GM23338 (cell line): Measurements from ENCODE around the gene EYA2. TPM values are rescaled to one million over a fixed set of nuclear protein-coding genes. Genes with fewer than 3 reads are reported as not detected.

Experiments
- ATAC-seq: fragments of 200-7000 bp; cut with Tn5 transposase; 3 replicates; pipeline ENCODE4 v1.9.1; 2020
- DNase-seq: peaks from one replicate; pipeline ENCODE4 v3.0.0-alpha.2; 2015; ENCODE audit warnings: low spot score
- H2AFZ ChIP-seq: fragments of 200-600 bp; sonication (generic); 2 replicates; pipeline ENCODE4 v1.8.0; 2016; ENCODE audit warnings: antibody characterized with exemption, mild to moderate bottlenecking, moderate library complexity
- H3F3A ChIP-seq: fragments of 200-600 bp; sonication (generic); replicated peaks from 2 replicates; pipeline ENCODE4 v1.8.0; 2017; ENCODE audit warnings: antibody characterized with exemption, mixed run types, low read depth
- H3K27ac ChIP-seq: fragments of 200-600 bp; sonication (generic); 2 replicates; pipeline ENCODE4 v1.6.1; 2016; ENCODE audit warnings: low read depth
- H3K27me3 ChIP-seq: fragments of 200-600 bp; sonication (generic); 2 replicates; pipeline ENCODE4 v1.8.0; 2016; ENCODE audit warnings: mild to moderate bottlenecking, mixed run types, moderate library complexity; ENCODE audit not compliant: insufficient read depth
- H3K36me3 ChIP-seq: fragments of 200-600 bp; sonication (generic); 2 replicates; pipeline ENCODE4 v1.8.0; 2016; ENCODE audit warnings: mild to moderate bottlenecking; ENCODE audit not compliant: insufficient read depth
- H3K4me1 ChIP-seq: fragments of 200-600 bp; sonication (generic); 2 replicates; pipeline ENCODE4 v1.8.0; 2016; ENCODE audit warnings: mild to moderate bottlenecking, moderate library complexity; ENCODE audit not compliant: insufficient read depth
- H3K4me2 ChIP-seq: fragments of 200-600 bp; sonication (generic); 2 replicates; pipeline ENCODE4 v1.7.1; 2017; ENCODE audit warnings: mixed run types
- H3K4me3 ChIP-seq: fragments of 200-600 bp; sonication (generic); 2 replicates; pipeline ENCODE4 v1.6.1; 2016; ENCODE audit warnings: mixed run types
- H3K79me2 ChIP-seq: fragments of 200-600 bp; sonication (generic); replicated peaks from 2 replicates; pipeline ENCODE4 v1.8.0; 2017; ENCODE audit warnings: mild to moderate bottlenecking; ENCODE audit not compliant: insufficient read depth
- H3K9me2 ChIP-seq: fragments of 200-600 bp; sonication (generic); 2 replicates; pipeline ENCODE4 v1.8.0; 2017; ENCODE audit not compliant: insufficient read depth
- H4K20me1 ChIP-seq: fragments of 200-600 bp; sonication (generic); replicated peaks from 2 replicates; pipeline ENCODE4 v1.8.0; 2017; ENCODE audit warnings: mild to moderate bottlenecking; ENCODE audit not compliant: insufficient read depth
- H3K27ac Mint-ChIP-seq: 2 replicates; pipeline ENCODE4 v1.8.0; 2020; ENCODE audit warnings: inconsistent platforms, mild to moderate bottlenecking, moderate library complexity, mixed read lengths
- H3K27me3 Mint-ChIP-seq: 3 replicates; pipeline ENCODE4 v1.8.0; 2022; ENCODE audit warnings: low read depth, mild to moderate bottlenecking, moderate library complexity, mixed read lengths, inconsistent platforms; ENCODE audit not compliant: insufficient read depth, poor library complexity
- H3K36me3 Mint-ChIP-seq: 3 replicates; pipeline ENCODE4 v1.8.0; 2021; ENCODE audit warnings: low read depth, mild to moderate bottlenecking, inconsistent platforms, moderate library complexity, mixed read lengths
- H3K4me1 Mint-ChIP-seq: 3 replicates; pipeline ENCODE4 v1.8.0; 2020; ENCODE audit warnings: mild to moderate bottlenecking, inconsistent platforms, mixed read lengths
- H3K4me3 Mint-ChIP-seq: 3 replicates; pipeline ENCODE4 v1.8.0; 2021; ENCODE audit warnings: moderate library complexity, mild to moderate bottlenecking, inconsistent platforms, mixed read lengths
- H3K9me3 Mint-ChIP-seq: 3 replicates; pipeline ENCODE4 v1.8.0; 2020; ENCODE audit warnings: moderate library complexity, mild to moderate bottlenecking, inconsistent platforms, mixed read lengths
- CREB1 ChIP-seq: fragments of 250-450 bp; sonication (Bioruptor Pico); IDR thresholded peaks from 2 replicates; pipeline ENCODE4 v1.5.0; 2020; ENCODE audit warnings: low read depth, mild to moderate bottlenecking, moderate library complexity
- EZH2 ChIP-seq: fragments of 200-600 bp; sonication (generic); IDR thresholded peaks from one replicate; pipeline ENCODE4 v1.8.0; 2017; ENCODE audit warnings: antibody characterized with exemption, mild to moderate bottlenecking, low read depth; ENCODE audit not compliant: unreplicated experiment
- EZH2phosphoT487 ChIP-seq: fragments of 200-600 bp; sonication (generic); IDR thresholded peaks from one replicate; pipeline ENCODE4 v1.8.1; 2018; ENCODE audit warnings: antibody characterized with exemption; ENCODE audit not compliant: unreplicated experiment
- JUNB ChIP-seq: IDR thresholded peaks from one replicate; pipeline ENCODE4 v1.6.1; 2016; ENCODE audit warnings: antibody characterized with exemption; ENCODE audit not compliant: unreplicated experiment
- NANOG ChIP-seq: IDR thresholded peaks from 2 replicates; pipeline ENCODE4 v1.6.1; 2016; ENCODE audit warnings: antibody characterized with exemption, borderline replicate concordance
- POLR2AphosphoS5 ChIP-seq: IDR thresholded peaks from 2 replicates; pipeline ENCODE4 v1.6.1; 2016; ENCODE audit warnings: antibody characterized with exemption, low read depth
- STAT1 ChIP-seq: IDR thresholded peaks from one replicate; pipeline ENCODE4 v1.6.1; 2016; ENCODE audit warnings: antibody characterized with exemption; ENCODE audit not compliant: unreplicated experiment
- ZNF114 ChIP-seq: fragments of 250-450 bp; sonication (Bioruptor Pico); IDR thresholded peaks from 2 replicates; pipeline ENCODE4 v1.5.0; 2020; ENCODE audit warnings: mild to moderate bottlenecking, moderate library complexity
- ZNF331 ChIP-seq: fragments of 250-450 bp; sonication (Bioruptor Pico); IDR thresholded peaks from 2 replicates; pipeline ENCODE4 v1.5.0; 2020; ENCODE audit warnings: low read depth, mild to moderate bottlenecking, moderate library complexity
- polyA plus RNA-seq: library from polyadenylated mRNA; unstranded; fragments of >200 nt; fragmentation: Nextera tagmentation; extraction: Ambion mirVana; gene quantifications from 2 replicates; pipeline ENCODE4 v1.2.1, GENCODE V29; 2016
- total RNA-seq: library from RNA; depleted of rRNA; stranded (reverse); fragments of >200 nt; shearing (Covaris generic); gene quantifications from 2 replicates; pipeline ENCODE4 v1.2.3, GENCODE V29; 2014
- TF ChIP-seq, protein P1 (sequence below): IDR thresholded peaks from one replicate; pipeline ENCODE4 v1.6.1; 2018; ENCODE audit warnings: antibody characterized with exemption; ENCODE audit not compliant: unreplicated experiment
- TF ChIP-seq, protein P2 (sequence below), 2 experiments: fragments of 200-600 bp in 1 of 2; sonication (generic) in 1 of 2; conservative IDR thresholded peaks; 2 replicates each; pipeline versions ENCODE4 v1.5.1 to v1.6.1; 2016 to 2017; ENCODE audit warnings: antibody characterized with exemption in 2 of 2, low read depth in 2 of 2, mild to moderate bottlenecking in 2 of 2, moderate library complexity in 1 of 2
- TF ChIP-seq, protein P3 (sequence below): fragments of 250-450 bp; sonication (Bioruptor Pico); IDR thresholded peaks from 2 replicates; pipeline ENCODE4 v1.5.0; 2020; ENCODE audit warnings: mild to moderate bottlenecking, moderate library complexity
- TF ChIP-seq, protein P4 (sequence below): IDR thresholded peaks from 2 replicates; pipeline ENCODE4 v1.6.1; 2016; ENCODE audit warnings: antibody characterized with exemption

EYA2 gene
- total and polyA plus RNA-seq, 2 experiments from 2014 or later, result 0.50 to 0.56 TPM

DNA sequence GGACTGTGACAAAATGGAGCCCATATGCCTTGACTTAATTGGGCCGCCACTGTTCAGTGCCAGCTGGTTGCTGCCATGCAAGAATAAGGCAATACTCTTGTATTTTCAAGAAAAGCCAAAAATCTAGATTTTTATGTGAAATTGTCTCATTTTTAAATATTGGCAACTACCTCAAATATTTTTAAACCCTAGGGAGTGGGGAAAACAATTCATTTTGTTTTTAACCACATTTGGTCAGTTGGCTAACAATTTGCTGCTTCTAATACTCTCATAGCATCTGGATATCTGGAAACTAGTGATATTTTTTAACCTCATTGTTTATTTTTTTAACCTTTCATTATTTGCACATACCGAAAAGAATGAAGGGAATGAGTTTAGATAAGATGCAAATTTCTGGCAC, 91.0 kb downstream of the EYA2 start:
- Histone ChIP-seq H3K27ac (no peak overlapping the region), H2AFZ (no peak overlapping the region), H3K4me3 (no peak overlapping the region), H3K79me2 (no peaks in the 10 kb centered on the region), H4K20me1 (no peaks in the 10 kb centered on the region), H3K36me3 (no peaks in the 10 kb centered on the region), H3K27me3 (no peaks in the 10 kb centered on the region), H3K9me2 (no peaks in the 10 kb centered on the region), H3K4me1 (peaks cover 6% of the 10 kb centered on the region; the same call in 1 of the 2 replicates), H3K4me2 (no peak overlapping the region), H3F3A (0 out of 2 replicates have a peak, but pooled peaks cover 2% of the 10 kb centered on the region)
- DNase-seq, result no peak
- Mint-ChIP-seq H3K9me3 (peaks cover 10% of the 10 kb centered on the region), H3K27me3 (peaks cover 3% of the 10 kb centered on the region), H3K4me3 (no peak overlapping the region), H3K36me3 (no peaks in the 10 kb centered on the region; the same call in 1 of the 3 replicates), H3K4me1 (peaks cover 6% of the 10 kb centered on the region; the same call in 2 of the 3 replicates), H3K27ac (no peak overlapping the region)
- TF ChIP-seq EZH2phosphoT487, result no peak
- TF ChIP-seq, protein P1, sequence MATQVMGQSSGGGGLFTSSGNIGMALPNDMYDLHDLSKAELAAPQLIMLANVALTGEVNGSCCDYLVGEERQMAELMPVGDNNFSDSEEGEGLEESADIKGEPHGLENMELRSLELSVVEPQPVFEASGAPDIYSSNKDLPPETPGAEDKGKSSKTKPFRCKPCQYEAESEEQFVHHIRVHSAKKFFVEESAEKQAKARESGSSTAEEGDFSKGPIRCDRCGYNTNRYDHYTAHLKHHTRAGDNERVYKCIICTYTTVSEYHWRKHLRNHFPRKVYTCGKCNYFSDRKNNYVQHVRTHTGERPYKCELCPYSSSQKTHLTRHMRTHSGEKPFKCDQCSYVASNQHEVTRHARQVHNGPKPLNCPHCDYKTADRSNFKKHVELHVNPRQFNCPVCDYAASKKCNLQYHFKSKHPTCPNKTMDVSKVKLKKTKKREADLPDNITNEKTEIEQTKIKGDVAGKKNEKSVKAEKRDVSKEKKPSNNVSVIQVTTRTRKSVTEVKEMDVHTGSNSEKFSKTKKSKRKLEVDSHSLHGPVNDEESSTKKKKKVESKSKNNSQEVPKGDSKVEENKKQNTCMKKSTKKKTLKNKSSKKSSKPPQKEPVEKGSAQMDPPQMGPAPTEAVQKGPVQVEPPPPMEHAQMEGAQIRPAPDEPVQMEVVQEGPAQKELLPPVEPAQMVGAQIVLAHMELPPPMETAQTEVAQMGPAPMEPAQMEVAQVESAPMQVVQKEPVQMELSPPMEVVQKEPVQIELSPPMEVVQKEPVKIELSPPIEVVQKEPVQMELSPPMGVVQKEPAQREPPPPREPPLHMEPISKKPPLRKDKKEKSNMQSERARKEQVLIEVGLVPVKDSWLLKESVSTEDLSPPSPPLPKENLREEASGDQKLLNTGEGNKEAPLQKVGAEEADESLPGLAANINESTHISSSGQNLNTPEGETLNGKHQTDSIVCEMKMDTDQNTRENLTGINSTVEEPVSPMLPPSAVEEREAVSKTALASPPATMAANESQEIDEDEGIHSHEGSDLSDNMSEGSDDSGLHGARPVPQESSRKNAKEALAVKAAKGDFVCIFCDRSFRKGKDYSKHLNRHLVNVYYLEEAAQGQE, result no peak
- TF ChIP-seq, protein P2, sequence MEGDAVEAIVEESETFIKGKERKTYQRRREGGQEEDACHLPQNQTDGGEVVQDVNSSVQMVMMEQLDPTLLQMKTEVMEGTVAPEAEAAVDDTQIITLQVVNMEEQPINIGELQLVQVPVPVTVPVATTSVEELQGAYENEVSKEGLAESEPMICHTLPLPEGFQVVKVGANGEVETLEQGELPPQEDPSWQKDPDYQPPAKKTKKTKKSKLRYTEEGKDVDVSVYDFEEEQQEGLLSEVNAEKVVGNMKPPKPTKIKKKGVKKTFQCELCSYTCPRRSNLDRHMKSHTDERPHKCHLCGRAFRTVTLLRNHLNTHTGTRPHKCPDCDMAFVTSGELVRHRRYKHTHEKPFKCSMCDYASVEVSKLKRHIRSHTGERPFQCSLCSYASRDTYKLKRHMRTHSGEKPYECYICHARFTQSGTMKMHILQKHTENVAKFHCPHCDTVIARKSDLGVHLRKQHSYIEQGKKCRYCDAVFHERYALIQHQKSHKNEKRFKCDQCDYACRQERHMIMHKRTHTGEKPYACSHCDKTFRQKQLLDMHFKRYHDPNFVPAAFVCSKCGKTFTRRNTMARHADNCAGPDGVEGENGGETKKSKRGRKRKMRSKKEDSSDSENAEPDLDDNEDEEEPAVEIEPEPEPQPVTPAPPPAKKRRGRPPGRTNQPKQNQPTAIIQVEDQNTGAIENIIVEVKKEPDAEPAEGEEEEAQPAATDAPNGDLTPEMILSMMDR (conservative IDR thresholded peaks at IDR 0.05; ENCODE audit: low read depth in 2 of 2), result no peak
- no peak for TF ChIP-seq NANOG
- TF ChIP-seq CREB1 (CRISPR knock-in tag), result no peak
- TF ChIP-seq EZH2, result no peak
- no peak for TF ChIP-seq POLR2AphosphoS5
- no peak for TF ChIP-seq STAT1
- TF ChIP-seq, protein P3, sequence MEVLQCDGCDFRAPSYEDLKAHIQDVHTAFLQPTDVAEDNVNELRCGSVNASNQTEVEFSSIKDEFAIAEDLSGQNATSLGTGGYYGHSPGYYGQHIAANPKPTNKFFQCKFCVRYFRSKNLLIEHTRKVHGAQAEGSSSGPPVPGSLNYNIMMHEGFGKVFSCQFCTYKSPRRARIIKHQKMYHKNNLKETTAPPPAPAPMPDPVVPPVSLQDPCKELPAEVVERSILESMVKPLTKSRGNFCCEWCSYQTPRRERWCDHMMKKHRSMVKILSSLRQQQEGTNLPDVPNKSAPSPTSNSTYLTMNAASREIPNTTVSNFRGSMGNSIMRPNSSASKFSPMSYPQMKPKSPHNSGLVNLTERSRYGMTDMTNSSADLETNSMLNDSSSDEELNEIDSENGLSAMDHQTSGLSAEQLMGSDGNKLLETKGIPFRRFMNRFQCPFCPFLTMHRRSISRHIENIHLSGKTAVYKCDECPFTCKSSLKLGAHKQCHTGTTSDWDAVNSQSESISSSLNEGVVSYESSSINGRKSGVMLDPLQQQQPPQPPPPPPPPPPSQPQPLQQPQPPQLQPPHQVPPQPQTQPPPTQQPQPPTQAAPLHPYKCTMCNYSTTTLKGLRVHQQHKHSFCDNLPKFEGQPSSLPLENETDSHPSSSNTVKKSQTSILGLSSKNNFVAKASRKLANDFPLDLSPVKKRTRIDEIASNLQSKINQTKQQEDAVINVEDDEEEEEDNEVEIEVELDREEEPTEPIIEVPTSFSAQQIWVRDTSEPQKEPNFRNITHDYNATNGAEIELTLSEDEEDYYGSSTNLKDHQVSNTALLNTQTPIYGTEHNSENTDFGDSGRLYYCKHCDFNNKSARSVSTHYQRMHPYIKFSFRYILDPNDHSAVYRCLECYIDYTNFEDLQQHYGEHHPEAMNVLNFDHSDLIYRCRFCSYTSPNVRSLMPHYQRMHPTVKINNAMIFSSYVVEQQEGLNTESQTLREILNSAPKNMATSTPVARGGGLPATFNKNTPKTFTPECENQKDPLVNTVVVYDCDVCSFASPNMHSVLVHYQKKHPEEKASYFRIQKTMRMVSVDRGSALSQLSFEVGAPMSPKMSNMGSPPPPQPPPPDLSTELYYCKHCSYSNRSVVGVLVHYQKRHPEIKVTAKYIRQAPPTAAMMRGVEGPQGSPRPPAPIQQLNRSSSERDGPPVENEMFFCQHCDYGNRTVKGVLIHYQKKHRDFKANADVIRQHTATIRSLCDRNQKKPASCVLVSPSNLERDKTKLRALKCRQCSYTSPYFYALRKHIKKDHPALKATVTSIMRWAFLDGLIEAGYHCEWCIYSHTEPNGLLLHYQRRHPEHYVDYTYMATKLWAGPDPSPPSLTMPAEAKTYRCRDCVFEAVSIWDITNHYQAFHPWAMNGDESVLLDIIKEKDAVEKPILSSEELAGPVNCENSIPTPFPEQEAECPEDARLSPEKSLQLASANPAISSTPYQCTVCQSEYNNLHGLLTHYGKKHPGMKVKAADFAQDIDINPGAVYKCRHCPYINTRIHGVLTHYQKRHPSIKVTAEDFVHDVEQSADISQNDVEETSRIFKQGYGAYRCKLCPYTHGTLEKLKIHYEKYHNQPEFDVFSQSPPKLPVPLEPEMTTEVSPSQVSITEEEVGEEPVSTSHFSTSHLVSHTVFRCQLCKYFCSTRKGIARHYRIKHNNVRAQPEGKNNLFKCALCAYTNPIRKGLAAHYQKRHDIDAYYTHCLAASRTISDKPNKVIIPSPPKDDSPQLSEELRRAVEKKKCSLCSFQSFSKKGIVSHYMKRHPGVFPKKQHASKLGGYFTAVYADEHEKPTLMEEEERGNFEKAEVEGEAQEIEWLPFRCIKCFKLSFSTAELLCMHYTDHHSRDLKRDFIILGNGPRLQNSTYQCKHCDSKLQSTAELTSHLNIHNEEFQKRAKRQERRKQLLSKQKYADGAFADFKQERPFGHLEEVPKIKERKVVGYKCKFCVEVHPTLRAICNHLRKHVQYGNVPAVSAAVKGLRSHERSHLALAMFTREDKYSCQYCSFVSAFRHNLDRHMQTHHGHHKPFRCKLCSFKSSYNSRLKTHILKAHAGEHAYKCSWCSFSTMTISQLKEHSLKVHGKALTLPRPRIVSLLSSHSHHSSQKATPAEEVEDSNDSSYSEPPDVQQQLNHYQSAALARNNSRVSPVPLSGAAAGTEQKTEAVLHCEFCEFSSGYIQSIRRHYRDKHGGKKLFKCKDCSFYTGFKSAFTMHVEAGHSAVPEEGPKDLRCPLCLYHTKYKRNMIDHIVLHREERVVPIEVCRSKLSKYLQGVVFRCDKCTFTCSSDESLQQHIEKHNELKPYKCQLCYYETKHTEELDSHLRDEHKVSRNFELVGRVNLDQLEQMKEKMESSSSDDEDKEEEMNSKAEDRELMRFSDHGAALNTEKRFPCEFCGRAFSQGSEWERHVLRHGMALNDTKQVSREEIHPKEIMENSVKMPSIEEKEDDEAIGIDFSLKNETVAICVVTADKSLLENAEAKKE (CRISPR knock-in tag), result no peak
- no peak for TF ChIP-seq ZNF114 (CRISPR knock-in tag)
- no peak for TF ChIP-seq JUNB
- no peak for TF ChIP-seq ZNF331
- TF ChIP-seq, protein P4, sequence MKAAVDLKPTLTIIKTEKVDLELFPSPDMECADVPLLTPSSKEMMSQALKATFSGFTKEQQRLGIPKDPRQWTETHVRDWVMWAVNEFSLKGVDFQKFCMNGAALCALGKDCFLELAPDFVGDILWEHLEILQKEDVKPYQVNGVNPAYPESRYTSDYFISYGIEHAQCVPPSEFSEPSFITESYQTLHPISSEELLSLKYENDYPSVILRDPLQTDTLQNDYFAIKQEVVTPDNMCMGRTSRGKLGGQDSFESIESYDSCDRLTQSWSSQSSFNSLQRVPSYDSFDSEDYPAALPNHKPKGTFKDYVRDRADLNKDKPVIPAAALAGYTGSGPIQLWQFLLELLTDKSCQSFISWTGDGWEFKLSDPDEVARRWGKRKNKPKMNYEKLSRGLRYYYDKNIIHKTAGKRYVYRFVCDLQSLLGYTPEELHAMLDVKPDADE, result no peak
- ATAC-seq, result no peak
